IMR-90 (cell line): ENCODE results near the gene TM4SF20.

Source experiments
- CTCF ChIP-seq: conservative IDR thresholded peaks from 2 replicates; pipeline ENCODE4 v1.5.1; 2012; ENCODE audit warnings: mild to moderate bottlenecking, low read depth, low read length, improper control_type of control experiment
- MAFK ChIP-seq: IDR thresholded peaks from 2 replicates; pipeline ENCODE4 v1.6.1; 2012; ENCODE audit warnings: low read depth, low read length, improper control_type of control experiment
- POLR2A ChIP-seq: IDR thresholded peaks from 2 replicates; pipeline ENCODE4 v1.6.1; 2012; ENCODE audit warnings: mild to moderate bottlenecking, low read depth, low read length
- USF2 ChIP-seq: fragments of 150-350 bp; IDR thresholded peaks from 2 replicates; pipeline ENCODE4 v1.6.1; 2017; ENCODE audit warnings: mild to moderate bottlenecking, antibody characterized with exemption, low read length, low read depth

- TF ChIP-seq MAFK (no peak), CTCF (no peak), POLR2A (no peak), USF2 (no peak)
These were observed 10.6 kb upstream of the TM4SF20 start for GRCh38 chr2:227389661-227390060.
